HG02943 (cell line): ENCODE data around the gene CHST14.
"Not testable (repeated sequence)": the region's sequence is repeated elsewhere in the genome, so short reads cannot be mapped to it uniquely, and the experiment has no call there.

Source experiments
- ATAC-seq: cut with Tn5 transposase; IDR thresholded peaks from one replicate; pipeline ENCODE4 v1.9.1; 2021; ENCODE audit warnings: mild to moderate bottlenecking, low read depth, moderate library complexity; ENCODE audit not compliant: unreplicated experiment

Gene CHST14

GRCh38 chr15:40440743-40441564 is 29.8 kb upstream of the CHST14 start, which contains the start of gene BAHD1:
BAHD1 (plus strand) TSS chr15:40440953; CDS start chr15:40458465, 17,512 bp downstream.
- peak; percentile 88 for ATAC-seq

DNA sequence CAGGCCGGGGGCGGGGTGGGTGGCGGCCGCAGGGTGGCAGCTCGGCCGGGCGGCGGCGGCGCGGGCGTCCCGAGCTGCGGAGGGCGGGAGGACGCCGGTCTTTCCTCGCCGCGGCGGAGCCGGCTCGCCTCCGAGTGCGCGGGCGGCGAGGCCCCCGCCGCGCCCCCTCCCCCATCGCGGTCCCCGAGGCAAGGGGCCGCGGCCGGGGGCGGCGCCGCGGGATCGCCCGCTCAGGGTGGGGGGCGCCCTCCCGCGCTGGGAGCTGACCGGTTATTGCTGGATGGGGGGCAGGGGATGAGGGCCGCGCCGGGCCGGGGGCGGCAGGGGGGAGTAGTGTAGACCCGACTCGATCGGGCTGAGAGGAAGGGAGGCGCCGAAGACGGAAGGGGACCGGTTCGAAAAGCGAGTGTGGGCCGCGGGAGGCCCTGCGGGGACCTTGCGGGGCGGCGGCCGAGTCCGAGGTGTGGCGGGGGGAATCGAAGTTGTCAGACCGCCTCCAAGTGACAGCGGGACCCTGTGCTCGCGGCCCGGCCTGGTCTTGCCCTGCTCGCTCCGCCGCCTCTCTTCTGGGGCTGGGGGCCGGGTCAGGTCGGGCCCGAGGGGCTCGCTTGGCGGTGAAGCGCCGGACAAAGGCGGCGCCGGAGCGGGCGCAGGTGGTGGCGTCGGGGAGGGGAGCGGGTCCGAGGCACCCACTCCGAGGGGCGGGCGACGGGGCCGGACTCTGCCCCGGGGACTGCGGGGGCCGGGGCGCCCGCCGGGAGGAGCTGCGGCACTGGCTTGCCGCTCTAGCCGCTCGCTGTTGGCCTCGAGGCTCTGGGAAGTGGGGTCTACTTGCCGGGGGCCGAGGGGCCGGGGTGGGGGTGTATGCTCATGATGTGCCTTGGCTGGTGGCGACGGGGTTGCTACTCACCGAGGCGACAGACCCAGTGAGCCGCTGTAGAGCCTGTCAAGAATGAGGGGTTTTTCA is 28.9 kb upstream of the CHST14 start:
- ATAC-seq, result no peak

GRCh38 chr15:40443255-40443654 is 27.5 kb upstream of the CHST14 start:
- no peak for ATAC-seq

DNA sequence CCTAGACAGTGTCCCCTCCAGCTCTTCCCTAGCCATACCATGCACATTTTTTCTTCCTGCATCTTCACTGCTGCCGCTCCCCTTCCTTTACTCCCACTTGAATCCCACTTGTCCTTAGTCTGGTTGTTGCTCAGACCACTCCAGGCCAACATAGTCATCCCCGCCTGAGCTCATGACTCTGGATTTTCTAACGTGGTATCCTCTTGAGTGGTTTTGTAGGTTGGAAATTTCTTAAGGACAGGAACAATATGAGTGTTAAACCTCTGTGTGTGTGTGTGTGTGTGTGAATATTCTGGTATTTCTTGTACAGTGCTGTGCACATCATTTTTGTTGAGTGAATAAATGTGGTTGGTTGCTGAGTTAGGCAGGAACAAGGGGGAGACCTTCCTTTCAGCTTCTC is 26.9 kb upstream of the CHST14 start:
- no peak for ATAC-seq

DNA sequence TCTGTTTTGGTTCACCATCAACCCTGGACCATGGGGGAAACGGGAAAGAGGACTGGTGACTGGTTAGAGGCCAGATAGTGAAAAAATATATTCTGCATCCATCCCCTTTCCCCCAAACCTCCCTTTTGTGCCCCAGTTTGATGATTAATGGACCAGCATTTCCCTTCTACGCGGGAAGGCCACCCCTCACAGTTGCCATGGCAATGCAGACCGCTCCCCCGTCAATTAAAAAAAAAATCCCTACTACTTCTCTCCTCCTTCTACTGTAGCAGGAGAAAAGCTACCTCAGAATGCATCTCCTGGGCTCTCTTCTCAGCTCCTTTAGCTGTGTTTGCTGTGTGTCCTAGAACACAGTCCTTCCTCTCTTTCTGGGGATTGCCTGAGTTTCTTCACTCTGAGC is 26.0 kb upstream of the CHST14 start:
- no peak for ATAC-seq

GRCh38 chr15:40445421-40445922 is 25.3 kb upstream of the CHST14 start:
- no peak for ATAC-seq

DNA sequence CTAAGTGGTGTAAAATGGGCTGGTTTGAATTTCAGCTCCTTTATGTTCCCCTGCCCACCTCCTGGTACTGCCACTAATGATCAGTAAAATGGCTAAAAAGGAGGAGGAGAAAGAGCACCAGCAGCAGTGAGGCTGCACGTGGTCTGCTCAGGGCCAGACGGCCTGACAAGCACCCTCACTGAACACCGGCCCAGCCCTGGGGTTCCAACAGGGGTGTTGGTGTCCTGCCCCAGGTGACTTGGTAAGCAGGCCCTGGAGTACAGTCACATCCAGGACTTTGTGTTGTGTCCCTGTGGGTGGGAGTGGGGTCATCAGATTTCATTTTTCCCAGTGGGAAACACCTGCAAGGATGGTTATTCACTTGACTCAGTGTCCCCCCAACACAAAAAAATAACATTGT is 24.6 kb upstream of the CHST14 start:
- ATAC-seq, result no peak

DNA sequence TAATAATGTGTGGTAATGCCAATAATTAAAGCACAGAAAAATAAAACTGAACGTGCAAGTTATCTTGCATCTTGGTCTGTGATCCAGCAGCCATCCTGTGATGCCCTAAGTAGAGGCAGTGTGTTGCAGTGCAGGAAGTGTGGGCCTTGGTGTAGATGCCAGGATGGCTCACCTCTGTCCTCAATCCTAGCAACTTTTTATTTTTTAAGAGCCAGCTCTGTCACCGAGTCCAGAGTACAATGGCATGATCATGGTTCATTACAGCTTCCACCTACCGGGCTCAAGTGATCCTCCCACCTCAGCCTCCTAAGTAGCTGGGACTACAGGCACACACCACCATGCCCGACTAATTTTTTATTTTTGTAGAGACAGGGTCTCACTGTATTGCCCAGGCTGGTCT is 22.4 kb upstream of the CHST14 start:
- no peak for ATAC-seq

- no peak for ATAC-seq
Measured at GRCh38 chr15:40449275-40449674, 21.5 kb upstream of the CHST14 start.

DNA sequence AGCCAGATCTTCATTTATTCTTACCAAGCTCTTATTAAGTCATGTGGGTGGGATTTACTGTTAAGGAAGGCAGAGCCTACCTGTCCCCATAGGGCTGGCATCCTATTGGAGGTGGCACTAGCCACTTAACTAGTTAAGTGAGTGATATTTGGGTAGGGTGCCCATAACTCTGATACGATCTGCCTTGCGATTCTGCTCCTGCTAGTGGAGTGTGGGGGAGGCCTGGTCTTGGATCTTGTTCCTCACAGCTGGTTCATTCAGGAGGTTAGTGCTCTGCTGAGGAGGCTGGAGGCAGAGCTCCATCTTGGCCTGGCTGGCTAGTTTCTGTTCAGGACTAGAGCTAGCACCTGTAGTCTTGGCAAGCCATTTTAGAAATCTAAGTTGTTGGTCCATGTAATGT is 20.7 kb upstream of the CHST14 start:
- ATAC-seq, result no peak

DNA sequence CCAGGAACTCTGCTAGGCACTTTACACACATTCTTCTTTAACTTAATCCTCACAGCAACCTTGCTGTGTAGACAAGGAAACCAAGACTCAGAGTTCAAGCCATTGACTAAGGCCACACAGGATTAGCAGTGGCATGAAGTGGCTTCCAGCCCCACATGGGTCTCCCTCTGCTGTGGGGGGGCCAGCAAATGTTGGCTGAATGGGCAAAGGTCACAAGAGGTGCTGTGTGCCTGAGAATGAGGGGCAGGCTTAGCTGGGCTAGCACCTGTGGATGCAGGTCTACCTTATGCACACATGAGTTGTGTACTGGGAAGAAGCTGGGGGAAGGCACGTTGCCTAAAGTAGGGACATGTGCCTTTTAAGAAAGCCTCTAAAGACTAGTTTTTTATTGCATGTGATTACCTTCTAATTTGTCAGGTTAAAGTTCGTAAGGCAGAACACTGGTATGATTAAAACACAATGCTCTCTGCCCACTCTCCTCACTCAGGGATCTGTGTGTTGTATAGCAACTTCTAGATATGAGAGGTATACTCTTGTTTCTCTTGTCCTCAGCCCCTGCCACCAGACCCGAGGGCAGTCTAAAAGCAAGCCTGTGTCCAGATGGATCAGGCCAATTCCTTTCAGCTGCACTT is 19.1 kb upstream of the CHST14 start:
- ATAC-seq, result no peak

DNA sequence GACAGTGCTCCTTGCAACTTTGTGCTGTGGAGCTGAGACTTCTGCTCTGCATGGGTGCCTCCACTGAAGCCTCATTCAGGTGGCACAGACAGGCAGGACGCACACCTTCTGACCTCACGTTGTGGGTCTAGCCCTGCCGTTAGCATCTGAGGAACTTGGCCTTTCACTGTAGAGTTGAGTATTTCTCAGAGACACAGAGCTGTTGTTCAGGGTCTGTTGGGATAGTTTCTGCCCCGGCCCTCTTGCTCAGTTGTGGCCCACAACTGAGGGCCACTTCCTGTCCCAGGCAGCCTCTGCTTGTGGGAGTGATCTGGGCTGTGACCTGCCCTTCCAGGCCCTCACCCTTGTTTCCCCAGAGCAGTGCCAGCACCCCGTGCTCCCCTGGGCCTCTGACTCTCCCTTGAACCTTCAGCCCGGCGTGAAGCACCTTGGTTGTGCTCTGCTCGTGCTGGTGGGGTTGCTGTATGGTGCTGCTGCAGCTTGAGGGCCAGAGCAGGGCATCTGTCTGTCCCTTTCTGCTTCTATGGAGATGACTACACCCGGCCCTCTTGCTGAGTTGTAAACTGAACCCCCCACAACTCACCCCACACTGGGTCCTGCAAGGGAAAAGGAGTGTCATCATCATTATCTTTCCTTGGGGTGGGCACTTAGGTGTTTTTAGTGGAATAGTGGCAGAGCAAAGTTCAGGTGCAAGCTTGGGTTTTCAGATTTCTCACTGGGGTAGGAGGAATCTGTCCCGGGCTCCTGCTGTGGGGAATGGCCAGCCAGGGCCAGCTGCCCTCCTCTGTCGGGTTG is 18.3 kb upstream of the CHST14 start:
- peak; percentile 67 for ATAC-seq

- ATAC-seq, result not testable (repeated sequence)
Measured at GRCh38 chr15:40453941-40454340, 16.8 kb upstream of the CHST14 start.

DNA sequence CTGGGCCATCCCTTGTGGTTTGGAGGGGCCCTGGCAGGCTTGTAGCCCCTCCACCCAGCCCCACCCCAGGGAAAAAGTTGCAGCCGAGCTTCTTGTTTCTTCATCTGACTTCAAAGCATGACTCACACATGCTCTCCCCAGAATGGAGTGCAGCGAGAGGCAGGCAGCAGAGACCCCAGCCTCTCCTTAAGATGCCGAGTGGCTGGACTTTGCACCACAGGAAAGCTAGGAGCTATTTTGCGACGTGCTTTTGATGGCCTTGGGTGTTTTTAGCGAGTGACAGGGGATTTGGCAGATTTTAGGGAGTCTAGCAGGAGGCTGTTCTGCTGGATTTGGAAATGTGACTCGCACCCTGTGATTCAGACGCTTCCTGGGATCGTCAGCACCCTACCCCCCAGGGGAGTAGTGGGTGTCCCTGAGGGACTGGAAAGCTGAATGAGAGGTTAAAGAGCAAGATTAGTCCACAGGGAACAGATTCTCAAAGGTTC is 15.8 kb upstream of the CHST14 start:
- no peak for ATAC-seq

- no peak for ATAC-seq
Measured at GRCh38 chr15:40456299-40456712, 14.5 kb upstream of the CHST14 start.

- ATAC-seq, result no peak
Measured at GRCh38 chr15:40456738-40457137, 14.0 kb upstream of the CHST14 start.

GRCh38 chr15:40458495-40459371 is 12.1 kb upstream of the CHST14 start:
- no peak for ATAC-seq

- ATAC-seq, result no peak
Measured at GRCh38 chr15:40459391-40460015, 11.3 kb upstream of the CHST14 start.
